OCI-M2 (cell line): ENCODE data around the gene SIM2.

Experiments used
- DNase-seq: peaks from one replicate; lab custom pipeline; 2025; ENCODE audit not compliant: unreplicated experiment; lab: John Stamatoyannopoulos, UW

Gene SIM2

GRCh38 chr21:36733857-36734256 lies 34.9 kb downstream of the SIM2 start:
- no peak for DNase-seq

- no peak for DNase-seq
Measured at GRCh38 chr21:36734367-36735200, 35.7 kb downstream of the SIM2 start.

DNA sequence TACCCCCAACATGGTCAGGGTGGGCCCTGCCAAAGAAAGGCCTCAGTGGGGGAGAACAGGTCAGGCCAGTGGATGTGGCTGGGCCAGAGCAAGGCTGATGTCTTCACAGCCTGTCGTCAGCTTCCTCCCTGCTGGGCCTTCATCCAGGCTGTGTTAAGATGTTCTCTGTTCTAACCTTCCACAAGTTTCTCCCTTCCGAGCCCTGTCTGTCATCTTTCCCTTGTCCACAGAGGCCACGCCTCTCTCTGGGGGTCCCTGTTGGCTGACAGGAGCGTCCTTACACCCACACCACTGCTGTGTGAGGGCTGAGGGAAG lies 36.2 kb downstream of the SIM2 start:
- DNase-seq, result no peak

- DNase-seq, result no peak
Measured at GRCh38 chr21:36735724-36736320, 36.9 kb downstream of the SIM2 start.

DNA sequence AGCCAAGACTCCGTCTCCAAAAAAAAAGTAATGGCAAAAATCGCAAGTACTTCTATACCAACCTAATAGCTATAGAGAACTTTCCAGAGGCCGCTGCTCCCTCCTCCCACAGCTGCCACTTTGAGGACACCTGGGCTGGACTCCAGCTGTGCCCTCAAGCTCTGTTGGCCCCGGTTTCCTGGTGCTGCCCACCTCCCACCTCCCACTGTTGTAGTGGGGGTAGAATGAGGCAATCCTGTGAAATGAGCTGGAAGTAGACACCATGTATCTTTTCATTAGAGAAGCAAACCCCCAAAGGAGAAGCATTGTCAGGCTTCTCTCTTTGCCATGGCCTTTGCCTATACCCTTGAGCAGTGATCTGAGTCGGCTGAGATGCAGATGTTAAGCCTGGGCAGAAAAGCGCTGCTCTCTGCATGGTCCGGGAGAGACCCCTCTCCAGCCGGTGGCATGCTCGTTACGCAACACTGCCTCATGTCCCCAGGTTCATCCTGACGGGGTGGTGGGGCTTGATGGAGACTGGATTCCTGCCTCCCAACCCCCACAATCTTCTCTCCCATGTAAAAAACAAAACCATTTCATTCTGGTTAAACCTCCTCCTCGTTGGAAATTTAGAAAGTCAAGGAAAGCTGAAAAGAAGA lies 39.7 kb downstream of the SIM2 start:
- no peak for DNase-seq

- DNase-seq, result no peak
Measured at GRCh38 chr21:36741506-36741905, 42.6 kb downstream of the SIM2 start.

DNA sequence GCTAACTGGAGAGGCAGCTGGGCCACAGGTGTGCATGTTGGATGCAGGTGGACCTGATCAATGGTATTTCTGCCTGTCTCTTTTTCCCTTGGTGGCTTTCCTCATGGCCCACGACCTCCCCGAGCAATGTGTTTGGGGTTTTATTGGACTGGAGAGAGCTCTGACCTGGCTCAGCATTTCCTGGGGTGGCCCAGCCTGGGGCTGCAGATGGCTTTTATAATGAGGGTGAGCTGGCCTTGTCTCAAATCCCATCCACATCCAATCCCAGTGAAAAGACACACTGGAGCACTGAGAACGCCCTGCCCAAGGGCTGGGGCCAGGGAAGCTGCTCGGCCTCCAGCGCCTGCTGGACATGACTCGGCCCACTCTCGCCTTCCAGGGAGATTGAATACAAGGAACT lies 44.1 kb downstream of the SIM2 start:
- DNase-seq, result no peak

- no peak for DNase-seq
Measured at GRCh38 chr21:36743446-36743845, 44.5 kb downstream of the SIM2 start.

DNA sequence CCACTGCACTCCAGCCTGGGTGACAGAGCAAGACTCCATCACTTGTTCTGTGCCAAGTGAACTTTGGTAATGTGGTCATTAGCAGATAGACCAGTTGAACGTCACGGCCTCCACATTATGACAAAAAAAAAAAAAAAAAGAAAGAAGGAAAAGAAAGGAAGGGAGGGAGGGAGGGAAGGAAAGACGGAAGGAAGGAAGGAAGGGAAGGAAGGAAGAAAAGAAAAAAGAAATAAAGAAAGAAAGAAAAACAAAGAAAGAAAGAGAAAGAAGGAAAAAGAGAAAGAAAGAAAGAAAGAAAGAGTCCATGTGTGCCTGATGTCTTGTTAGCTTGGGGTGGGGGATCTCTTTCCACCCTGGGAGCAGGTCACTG lies 45.3 kb downstream of the SIM2 start:
- no peak for DNase-seq

DNA sequence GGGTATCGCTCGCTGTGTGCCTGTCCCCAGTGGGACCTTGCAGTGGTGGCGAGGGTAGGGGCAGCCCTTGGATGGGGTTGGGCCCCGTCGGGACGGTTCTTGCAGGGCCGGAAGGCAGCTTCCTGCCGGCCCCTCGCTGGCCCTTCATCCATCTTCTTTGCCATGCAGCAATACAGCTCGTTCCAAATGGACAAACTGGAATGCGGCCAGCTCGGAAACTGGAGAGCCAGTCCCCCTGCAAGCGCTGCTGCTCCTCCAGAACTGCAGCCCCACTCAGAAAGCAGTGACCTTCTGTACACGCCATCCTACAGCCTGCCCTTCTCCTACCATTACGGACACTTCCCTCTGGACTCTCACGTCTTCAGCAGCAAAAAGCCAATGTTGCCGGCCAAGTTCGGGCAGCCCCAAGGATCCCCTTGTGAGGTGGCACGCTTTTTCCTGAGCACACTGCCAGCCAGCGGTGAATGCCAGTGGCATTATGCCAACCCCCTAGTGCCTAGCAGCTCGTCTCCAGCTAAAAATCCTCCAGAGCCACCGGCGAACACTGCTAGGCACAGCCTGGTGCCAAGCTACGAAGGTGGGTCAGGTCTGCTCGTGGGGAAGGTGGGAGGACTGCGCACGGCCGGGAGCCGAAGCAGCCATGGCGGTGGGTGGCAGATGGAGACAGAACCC lies 45.8 kb downstream of the SIM2 start:
- no peak for DNase-seq

GRCh38 chr21:36745459-36745858 lies 46.5 kb downstream of the SIM2 start:
- no peak for DNase-seq

GRCh38 chr21:36747041-36747814 lies 48.3 kb downstream of the SIM2 start:
- no peak for DNase-seq

DNA sequence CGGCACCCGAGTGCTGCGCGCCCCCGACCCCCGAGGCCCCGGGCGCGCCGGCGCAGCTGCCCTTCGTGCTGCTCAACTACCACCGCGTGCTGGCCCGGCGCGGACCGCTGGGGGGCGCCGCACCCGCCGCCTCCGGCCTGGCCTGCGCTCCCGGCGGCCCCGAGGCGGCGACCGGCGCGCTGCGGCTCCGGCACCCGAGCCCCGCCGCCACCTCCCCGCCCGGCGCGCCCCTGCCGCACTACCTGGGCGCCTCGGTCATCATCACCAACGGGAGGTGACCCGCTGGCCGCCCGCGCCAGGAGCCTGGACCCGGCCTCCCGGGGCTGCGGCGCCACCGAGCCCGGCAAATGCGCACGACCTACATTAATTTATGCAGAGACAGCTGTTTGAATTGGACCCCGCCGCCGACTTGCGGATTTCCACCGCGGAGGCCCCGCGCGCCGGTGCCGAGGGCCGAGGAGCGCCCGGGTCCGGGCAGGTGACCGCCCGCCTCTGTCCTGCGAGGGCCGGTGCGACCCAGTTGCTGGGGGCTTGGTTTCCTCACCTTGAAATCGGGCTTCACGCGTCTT lies 49.0 kb downstream of the SIM2 start:
- DNase-seq, result no peak

DNA sequence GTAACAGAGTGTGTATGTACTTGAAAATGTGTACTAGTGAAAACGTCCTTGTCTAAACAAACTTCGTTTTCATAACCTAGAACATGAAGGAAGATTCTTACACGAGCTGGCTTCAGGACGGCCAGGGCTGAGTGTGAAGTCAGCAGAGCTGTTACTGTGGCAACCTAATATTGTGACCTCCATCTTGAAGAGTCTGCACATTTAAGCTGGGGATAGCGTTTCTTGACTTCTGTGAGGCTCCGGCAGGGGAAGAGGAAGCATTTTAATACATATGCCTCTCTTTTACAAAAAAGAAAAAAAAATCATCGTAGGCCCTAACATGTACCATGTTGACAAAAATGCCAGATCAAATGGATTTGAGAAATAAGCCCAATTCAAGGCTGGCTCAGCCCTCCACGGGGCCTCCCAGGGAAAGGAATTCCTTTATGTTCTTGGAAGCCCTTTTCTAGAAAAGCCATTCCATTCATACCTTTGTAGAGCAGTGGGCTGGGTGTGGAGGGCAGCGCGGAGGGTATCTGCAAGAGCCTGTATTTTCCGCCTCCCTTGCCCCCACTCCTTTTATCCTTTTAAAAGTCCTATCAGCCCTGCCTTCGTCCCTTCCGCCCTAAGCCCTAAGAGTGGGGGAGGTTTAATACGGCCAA lies 51.1 kb downstream of the SIM2 start:
- DNase-seq, result no peak

- no peak for DNase-seq
Measured at GRCh38 chr21:36750576-36750959, 51.7 kb downstream of the SIM2 start.

- DNase-seq, result no peak
Measured at GRCh38 chr21:36751383-36751782, 52.5 kb downstream of the SIM2 start.

DNA sequence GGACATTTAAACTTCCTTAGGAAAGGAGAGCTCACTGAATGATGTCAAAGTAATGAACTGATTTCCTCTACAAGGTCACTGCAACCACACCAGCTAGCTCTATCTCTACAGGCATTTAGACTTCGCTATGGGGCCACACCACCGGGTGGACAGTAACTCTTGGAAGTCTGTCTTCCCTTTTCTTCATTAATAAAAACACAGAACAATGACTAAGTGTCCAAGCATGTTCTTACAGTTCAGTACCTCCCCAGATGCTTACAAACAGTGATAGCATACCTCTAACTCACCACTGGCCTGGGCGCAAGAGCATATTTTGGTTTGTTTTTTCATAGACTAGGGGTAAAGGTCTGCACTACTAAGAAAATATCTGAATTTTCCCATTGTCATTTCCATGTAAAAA lies 54.6 kb downstream of the SIM2 start:
- no peak for DNase-seq

DNA sequence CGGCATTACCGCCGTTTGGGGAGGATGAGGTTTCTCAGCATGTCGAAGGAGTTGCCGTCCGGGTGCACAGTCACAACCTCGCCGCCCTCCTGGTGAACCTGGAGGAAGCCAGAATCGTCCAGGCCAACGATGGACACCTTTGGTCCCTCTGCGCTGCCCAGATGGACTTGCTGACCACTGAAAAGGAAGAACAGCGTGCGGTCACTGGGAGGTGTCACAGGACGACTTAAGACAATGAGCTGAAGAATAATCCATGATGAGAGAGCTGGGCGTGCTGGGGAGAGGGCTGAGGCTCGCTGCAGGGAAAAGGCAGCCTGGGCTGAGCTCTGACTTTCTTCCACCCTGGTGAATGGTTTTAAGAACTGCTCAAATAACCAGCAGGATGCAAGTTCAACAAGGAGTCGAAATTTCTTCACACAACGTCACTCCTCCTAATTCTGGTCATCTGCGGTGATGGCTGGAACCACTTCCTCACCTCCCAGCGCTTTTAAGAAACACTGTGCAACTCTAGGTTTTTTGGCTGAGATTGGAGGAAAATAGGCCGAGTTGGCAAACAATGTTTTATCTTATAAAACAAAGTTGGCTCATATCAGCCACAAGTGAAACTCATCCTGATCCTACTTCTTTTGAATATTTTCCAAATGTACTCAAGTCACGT lies 55.5 kb downstream of the SIM2 start:
- no peak for DNase-seq

DNA sequence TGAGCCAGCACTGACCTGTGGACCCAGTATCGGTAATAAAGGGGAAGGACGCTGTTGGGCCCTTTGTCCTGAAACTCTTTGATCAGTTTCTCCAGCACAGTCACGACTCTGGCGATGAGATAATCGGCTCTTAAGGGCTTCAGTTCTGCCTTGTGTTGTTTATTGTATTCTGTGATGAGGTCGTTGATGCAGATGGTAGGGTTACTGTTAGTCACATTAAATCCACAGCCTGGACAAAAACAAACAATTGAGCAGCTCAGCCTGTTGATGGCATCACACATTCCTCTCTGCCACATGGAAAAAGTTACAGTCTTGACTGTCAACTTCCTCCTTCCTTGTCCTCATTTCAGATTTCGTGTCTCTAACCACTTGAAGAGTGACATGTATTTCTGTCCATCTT lies 57.6 kb downstream of the SIM2 start:
- DNase-seq, result no peak

DNA sequence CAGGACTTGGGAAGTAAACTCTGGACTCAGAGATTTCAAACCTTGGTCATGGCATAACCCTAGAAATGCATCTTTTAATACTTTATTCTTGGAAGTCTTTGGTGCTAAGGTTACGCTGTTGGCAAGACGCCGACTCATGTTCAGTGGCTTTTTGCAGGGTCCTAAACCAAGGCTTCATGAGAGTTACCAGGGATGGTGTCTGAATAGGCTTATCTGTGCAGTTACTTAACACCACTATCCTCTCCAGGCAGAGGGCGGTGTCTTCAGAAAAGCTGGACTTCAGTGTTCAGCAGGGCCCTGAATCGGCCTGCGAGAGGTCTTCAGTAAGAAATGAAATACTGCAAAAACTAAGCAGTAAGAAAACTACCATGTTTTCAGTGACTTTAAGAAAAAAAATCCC lies 58.3 kb downstream of the SIM2 start:
- no peak for DNase-seq
